ENCODE data around the gene PAEP. TPM values are rescaled to one million over a fixed set of nuclear protein-coding genes. Genes with fewer than 3 reads are reported as not detected.

PAEP gene
- total and polyA plus RNA-seq, 7 donors, result not detected

- no peaks in the 10 kb centered on the region for H3K4me1 ChIP-seq
- no peak overlapping the region for H3K4me3 ChIP-seq
- H3K27ac ChIP-seq, result no peak overlapping the region
- ATAC-seq, result no peak
- no peak for DNase-seq
- WGBS, 3 donors, result 58 to 66% (median 65%) methylated on average over 17 of the region's 17 CpGs
- no peaks in the 10 kb centered on the region for H3K36me3 ChIP-seq (ENCODE audit: insufficient read depth in 1 of 2, low read depth in 1 of 2)
- intact Hi-C loops (cut with DNase I), result no loop called here
- no peaks in the 10 kb centered on the region for H3K9me3 ChIP-seq
- H3K27me3 ChIP-seq (ENCODE audit: insufficient read depth in 3 of 3, low read length in 2 of 3), result peaks cover 0 to 23% (median 7%) of the 10 kb centered on the region in 3 donors
- no peak for TF ChIP-seq CTCF (IDR thresholded peaks at IDR 0.05)
Measured at GRCh38 chr9:135522931-135523330, 38.6 kb upstream of the PAEP start.

GRCh38 chr9:135523521-135524129, 37.9 kb upstream of the PAEP start:
- ATAC-seq (no peak), DNase-seq (no peak)
- WGBS, 3 donors, result 60 to 67% (median 61%) methylated on average over 19 to 21 of the region's 21 CpGs
- Histone ChIP-seq H3K9me3 (no peaks in the 10 kb centered on the region), H3K27ac (no peak overlapping the region), H3K27me3 (ENCODE audit: insufficient read depth in 3 of 3, low read length in 2 of 3) (peaks cover 0 to 23% (median 7%) of the 10 kb centered on the region in 3 donors), H3K4me3 (no peak overlapping the region), H3K36me3 (ENCODE audit: insufficient read depth in 1 of 2, low read depth in 1 of 2) (no peaks in the 10 kb centered on the region), H3K4me1 (no peaks in the 10 kb centered on the region)
- intact Hi-C loops (cut with DNase I), result no loop called here
- TF ChIP-seq CTCF (IDR thresholded peaks at IDR 0.05), result no peak

- no peak for DNase-seq
- no peaks in the 10 kb centered on the region for H3K36me3 ChIP-seq (ENCODE audit: insufficient read depth in 1 of 2, low read depth in 1 of 2)
- no peak overlapping the region for H3K4me3 ChIP-seq
- H3K4me1 ChIP-seq, result no peaks in the 10 kb centered on the region
- intact Hi-C loops (cut with DNase I), result no loop called here
- H3K27ac ChIP-seq, result no peak overlapping the region
- no peak for ATAC-seq
- TF ChIP-seq CTCF (IDR thresholded peaks at IDR 0.05), result no peak
- H3K9me3 ChIP-seq, result no peaks in the 10 kb centered on the region
- WGBS, 3 donors, result 59 to 63% (median 63%) methylated on average over 27 of the region's 27 CpGs
- peaks cover 0 to 26% (median 7%) of the 10 kb centered on the region in 3 donors for H3K27me3 ChIP-seq (ENCODE audit: insufficient read depth in 3 of 3, low read length in 2 of 3)
Measured at GRCh38 chr9:135524130-135524861, 37.3 kb upstream of the PAEP start.

- Histone ChIP-seq H3K4me3 (no peak overlapping the region), H3K27ac (no peak overlapping the region)
- intact Hi-C loops (cut with DNase I), result no loop called here
Measured at GRCh38 chr9:135525241-135526088, 36.1 kb upstream of the PAEP start.

More at GRCh38 chr9:135525241-135526088, 36.1 kb upstream of the PAEP start:
- peaks cover 0 to 34% (median 8%) of the 10 kb centered on the region in 3 donors for H3K27me3 ChIP-seq (ENCODE audit: insufficient read depth in 3 of 3, low read length in 2 of 3)
- H3K4me1 ChIP-seq, result no peaks in the 10 kb centered on the region
- TF ChIP-seq CTCF (IDR thresholded peaks at IDR 0.05), result no peak
- no peak for DNase-seq
- WGBS, 3 donors, result 77 to 80% (median 79%) methylated on average over 30 to 31 of the region's 31 CpGs
- H3K9me3 ChIP-seq, result no peaks in the 10 kb centered on the region
- no peak for ATAC-seq
- H3K36me3 ChIP-seq (ENCODE audit: insufficient read depth in 1 of 2, low read depth in 1 of 2), result no peaks in the 10 kb centered on the region

Data from psoas muscle (tissue), 8 donors.